Measurements from ENCODE around the gene COMMD6. TPM values are rescaled to one million over a fixed set of nuclear protein-coding genes. Genes with fewer than 3 reads are reported as not detected.

The COMMD6 gene
- total and polyA plus RNA-seq, 2 experiments from 2014 or later: 34.9 to 339 TPM

- TF ChIP-seq, protein P1, sequence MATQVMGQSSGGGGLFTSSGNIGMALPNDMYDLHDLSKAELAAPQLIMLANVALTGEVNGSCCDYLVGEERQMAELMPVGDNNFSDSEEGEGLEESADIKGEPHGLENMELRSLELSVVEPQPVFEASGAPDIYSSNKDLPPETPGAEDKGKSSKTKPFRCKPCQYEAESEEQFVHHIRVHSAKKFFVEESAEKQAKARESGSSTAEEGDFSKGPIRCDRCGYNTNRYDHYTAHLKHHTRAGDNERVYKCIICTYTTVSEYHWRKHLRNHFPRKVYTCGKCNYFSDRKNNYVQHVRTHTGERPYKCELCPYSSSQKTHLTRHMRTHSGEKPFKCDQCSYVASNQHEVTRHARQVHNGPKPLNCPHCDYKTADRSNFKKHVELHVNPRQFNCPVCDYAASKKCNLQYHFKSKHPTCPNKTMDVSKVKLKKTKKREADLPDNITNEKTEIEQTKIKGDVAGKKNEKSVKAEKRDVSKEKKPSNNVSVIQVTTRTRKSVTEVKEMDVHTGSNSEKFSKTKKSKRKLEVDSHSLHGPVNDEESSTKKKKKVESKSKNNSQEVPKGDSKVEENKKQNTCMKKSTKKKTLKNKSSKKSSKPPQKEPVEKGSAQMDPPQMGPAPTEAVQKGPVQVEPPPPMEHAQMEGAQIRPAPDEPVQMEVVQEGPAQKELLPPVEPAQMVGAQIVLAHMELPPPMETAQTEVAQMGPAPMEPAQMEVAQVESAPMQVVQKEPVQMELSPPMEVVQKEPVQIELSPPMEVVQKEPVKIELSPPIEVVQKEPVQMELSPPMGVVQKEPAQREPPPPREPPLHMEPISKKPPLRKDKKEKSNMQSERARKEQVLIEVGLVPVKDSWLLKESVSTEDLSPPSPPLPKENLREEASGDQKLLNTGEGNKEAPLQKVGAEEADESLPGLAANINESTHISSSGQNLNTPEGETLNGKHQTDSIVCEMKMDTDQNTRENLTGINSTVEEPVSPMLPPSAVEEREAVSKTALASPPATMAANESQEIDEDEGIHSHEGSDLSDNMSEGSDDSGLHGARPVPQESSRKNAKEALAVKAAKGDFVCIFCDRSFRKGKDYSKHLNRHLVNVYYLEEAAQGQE (IDR thresholded peaks at IDR 0.05; ENCODE audit: unreplicated experiment): no peak
- TF ChIP-seq STAT1 (IDR thresholded peaks at IDR 0.05; ENCODE audit: unreplicated experiment): no peak
Observed at GRCh38 chr13:75556961-75557360, 19.3 kb upstream of the COMMD6 start (continued).

DNA sequence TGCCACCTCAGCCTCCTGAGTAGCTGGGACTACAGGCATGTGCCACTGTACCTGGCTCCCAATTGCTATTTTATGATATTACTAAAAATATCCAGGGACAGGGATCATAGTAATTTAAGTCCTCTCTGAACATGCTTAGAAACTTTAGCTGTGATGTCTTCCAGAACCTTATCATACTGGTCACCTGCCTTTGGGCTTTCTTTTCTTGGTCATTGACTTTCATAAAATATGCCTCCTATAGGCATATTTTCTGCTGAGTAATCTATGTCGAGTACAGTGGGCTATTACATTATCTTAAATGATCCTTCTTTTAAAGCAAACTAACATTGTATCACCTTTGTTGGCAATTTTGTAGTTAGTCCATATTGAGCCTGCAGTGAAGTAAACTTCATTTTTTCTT is 18.2 kb upstream of the COMMD6 start:
- Histone ChIP-seq H3K4me3 (no peak overlapping the region), H3K9me2 (ENCODE audit: insufficient read depth) (no peaks in the 10 kb centered on the region), H3K27me3 (ENCODE audit: insufficient read depth) (no peaks in the 10 kb centered on the region), H3K4me2 (no peak overlapping the region), H3K27ac (ENCODE audit: low read depth) (no peak overlapping the region), H3K4me1 (ENCODE audit: insufficient read depth) (no peaks in the 10 kb centered on the region), H4K20me1 (replicated peaks; ENCODE audit: insufficient read depth) (no peaks in the 10 kb centered on the region), H3F3A (replicated peaks; ENCODE audit: low read depth) (no peaks in the 10 kb centered on the region), H3K36me3 (ENCODE audit: insufficient read depth) (peaks cover 2% of the 10 kb centered on the region; the same call in 1 of the 2 replicates), H3K79me2 (replicated peaks; ENCODE audit: insufficient read depth) (peaks cover 25% of the 10 kb centered on the region), H2AFZ (no peak overlapping the region)
- no peak for DNase-seq (ENCODE audit: low spot score)
- Mint-ChIP-seq H3K27ac (no peak overlapping the region), H3K4me1 (peaks cover 3% of the 10 kb centered on the region; the same call in 2 of the 3 replicates), H3K27me3 (ENCODE audit: insufficient read depth, low read depth, poor library complexity) (no peaks in the 10 kb centered on the region), H3K4me3 (no peak overlapping the region), H3K9me3 (no peaks in the 10 kb centered on the region), H3K36me3 (ENCODE audit: low read depth) (peaks cover 8% of the 10 kb centered on the region; the same call in 2 of the 3 replicates)
- ATAC-seq: no peak
- TF ChIP-seq, protein P1 (IDR thresholded peaks at IDR 0.05; ENCODE audit: unreplicated experiment): no peak
- TF ChIP-seq NANOG (IDR thresholded peaks at IDR 0.05; ENCODE audit: borderline replicate concordance): no peak
- no peak for TF ChIP-seq ZNF331 (CRISPR knock-in tag; IDR thresholded peaks at IDR 0.05; ENCODE audit: low read depth)
- TF ChIP-seq EZH2phosphoT487 (IDR thresholded peaks at IDR 0.05; ENCODE audit: unreplicated experiment): no peak
- no peak for TF ChIP-seq CTCF (conservative IDR thresholded peaks at IDR 0.05; ENCODE audit: low read depth in 2 of 2)
- TF ChIP-seq EZH2 (IDR thresholded peaks at IDR 0.05; ENCODE audit: low read depth, unreplicated experiment): no peak
- TF ChIP-seq ZNF462 (CRISPR knock-in tag; IDR thresholded peaks at IDR 0.05): no peak
- TF ChIP-seq ZNF114 (CRISPR knock-in tag; IDR thresholded peaks at IDR 0.05): no peak
- no peak for TF ChIP-seq STAT1 (IDR thresholded peaks at IDR 0.05; ENCODE audit: unreplicated experiment)
